Pericardium fibroblast (primary cell): Measurements from ENCODE around the gene OTOL1. TPM values are rescaled to one million over a fixed set of nuclear protein-coding genes. Genes with fewer than 3 reads are reported as not detected.

Source experiments
- total RNA-seq: library from RNA; depleted of rRNA; stranded (reverse); fragments of >200 nt; gene quantifications from 2 replicates; pipeline ENCODE4 v1.2.3, GENCODE V29; 2015

OTOL1 gene
- not detected in 2 replicates for total RNA-seq

GRCh38 chr3:161496508-161496907 lies at the start of gene OTOL1:
Gene OTOL1, plus strand, starts transcription at chr3:161496808. Its CDS starts 0 bp downstream, at chr3:161496808.

Other genes starting within 250 kb of the OTOL1 start
- gene SPTSSB, start 125.3 kb upstream of the OTOL1 start, total RNA-seq: not detected in 2 replicates